Measurements from ENCODE around the gene PDE4D. TPM values are rescaled to one million over a fixed set of nuclear protein-coding genes. Genes with fewer than 3 reads are reported as not detected.

Gene PDE4D
- total RNA-seq, 1 donor, result 19.9 TPM

DNA sequence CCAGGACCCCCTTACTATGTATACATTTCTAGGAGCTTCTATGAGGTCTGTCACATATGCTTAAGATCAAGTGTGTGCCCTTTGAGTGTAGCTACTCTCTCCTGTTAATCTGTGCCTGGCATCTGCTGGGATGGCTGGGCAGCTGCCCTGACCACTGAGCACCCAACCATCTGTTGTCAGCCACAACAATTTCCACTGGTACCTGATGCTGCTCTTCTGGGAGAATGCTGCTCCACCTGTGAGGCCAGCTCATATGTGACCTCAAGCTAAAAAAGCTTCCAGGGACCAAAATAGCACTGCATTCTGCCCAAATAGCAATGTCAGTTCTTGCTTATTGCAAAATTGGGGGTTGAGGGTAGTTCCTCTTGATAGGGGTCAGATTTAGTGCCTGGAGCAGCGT lies 715.0 kb downstream of the PDE4D start:
- Histone ChIP-seq H2AFZ (ENCODE audit: low read length) (no peak overlapping the region), H3K79me2 (ENCODE audit: insufficient read depth, low read length) (no peaks in the 10 kb centered on the region), H3K4me2 (ENCODE audit: insufficient read depth, low read length) (no peak overlapping the region), H3K27me3 (ENCODE audit: insufficient read depth, low read length) (peaks cover 5% of the 10 kb centered on the region), H3K4me1 (ENCODE audit: insufficient read depth, low read length) (no peaks in the 10 kb centered on the region), H3K36me3 (ENCODE audit: insufficient read depth, low read length) (no peaks in the 10 kb centered on the region), H3K9me3 (ENCODE audit: low read depth, low read length) (no peaks in the 10 kb centered on the region), H3K4me3 (ENCODE audit: insufficient read depth, low read length) (no peak overlapping the region), H3K27ac (ENCODE audit: low read depth, low read length) (no peak overlapping the region), H4K20me1 (ENCODE audit: insufficient read depth, low read length) (no peaks in the 10 kb centered on the region)
- no peak for DNase-seq (ENCODE audit: insufficient read length, low spot score, missing footprints)
- TF ChIP-seq, protein P1, sequence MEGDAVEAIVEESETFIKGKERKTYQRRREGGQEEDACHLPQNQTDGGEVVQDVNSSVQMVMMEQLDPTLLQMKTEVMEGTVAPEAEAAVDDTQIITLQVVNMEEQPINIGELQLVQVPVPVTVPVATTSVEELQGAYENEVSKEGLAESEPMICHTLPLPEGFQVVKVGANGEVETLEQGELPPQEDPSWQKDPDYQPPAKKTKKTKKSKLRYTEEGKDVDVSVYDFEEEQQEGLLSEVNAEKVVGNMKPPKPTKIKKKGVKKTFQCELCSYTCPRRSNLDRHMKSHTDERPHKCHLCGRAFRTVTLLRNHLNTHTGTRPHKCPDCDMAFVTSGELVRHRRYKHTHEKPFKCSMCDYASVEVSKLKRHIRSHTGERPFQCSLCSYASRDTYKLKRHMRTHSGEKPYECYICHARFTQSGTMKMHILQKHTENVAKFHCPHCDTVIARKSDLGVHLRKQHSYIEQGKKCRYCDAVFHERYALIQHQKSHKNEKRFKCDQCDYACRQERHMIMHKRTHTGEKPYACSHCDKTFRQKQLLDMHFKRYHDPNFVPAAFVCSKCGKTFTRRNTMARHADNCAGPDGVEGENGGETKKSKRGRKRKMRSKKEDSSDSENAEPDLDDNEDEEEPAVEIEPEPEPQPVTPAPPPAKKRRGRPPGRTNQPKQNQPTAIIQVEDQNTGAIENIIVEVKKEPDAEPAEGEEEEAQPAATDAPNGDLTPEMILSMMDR (IDR thresholded peaks at IDR 0.05; ENCODE audit: extremely low read depth, low read depth, low read length), result no peak

- peaks cover 5% of the 10 kb centered on the region for H3K27me3 ChIP-seq (ENCODE audit: insufficient read depth, low read length)
- H2AFZ ChIP-seq (ENCODE audit: low read length), result no peak overlapping the region
- H3K36me3 ChIP-seq (ENCODE audit: insufficient read depth, low read length), result no peaks in the 10 kb centered on the region
- TF ChIP-seq, protein P1 (IDR thresholded peaks at IDR 0.05; ENCODE audit: extremely low read depth, low read depth, low read length), result no peak
- H3K4me3 ChIP-seq (ENCODE audit: insufficient read depth, low read length), result no peak overlapping the region
- H3K27ac ChIP-seq (ENCODE audit: low read depth, low read length), result no peak overlapping the region
- no peaks in the 10 kb centered on the region for H4K20me1 ChIP-seq (ENCODE audit: insufficient read depth, low read length)
- no peaks in the 10 kb centered on the region for H3K4me1 ChIP-seq (ENCODE audit: insufficient read depth, low read length)
- peak; percentile 3 for DNase-seq (ENCODE audit: insufficient read length, low spot score, missing footprints)
- no peaks in the 10 kb centered on the region for H3K9me3 ChIP-seq (ENCODE audit: low read depth, low read length)
- H3K4me2 ChIP-seq (ENCODE audit: insufficient read depth, low read length), result no peak overlapping the region
- H3K79me2 ChIP-seq (ENCODE audit: insufficient read depth, low read length), result no peaks in the 10 kb centered on the region
Observed at GRCh38 chr5:59178071-59178470, 715.5 kb downstream of the PDE4D start.

- peaks cover 5% of the 10 kb centered on the region for H3K27me3 ChIP-seq (ENCODE audit: insufficient read depth, low read length)
- H3K27ac ChIP-seq (ENCODE audit: low read depth, low read length), result no peak overlapping the region
- DNase-seq (ENCODE audit: insufficient read length, low spot score, missing footprints), result no peak
- no peaks in the 10 kb centered on the region for H3K79me2 ChIP-seq (ENCODE audit: insufficient read depth, low read length)
- H3K4me2 ChIP-seq (ENCODE audit: insufficient read depth, low read length), result no peak overlapping the region
- TF ChIP-seq, protein P1 (IDR thresholded peaks at IDR 0.05; ENCODE audit: extremely low read depth, low read depth, low read length), result no peak
- H3K4me1 ChIP-seq (ENCODE audit: insufficient read depth, low read length), result no peaks in the 10 kb centered on the region
- H3K4me3 ChIP-seq (ENCODE audit: insufficient read depth, low read length), result no peak overlapping the region
- no peaks in the 10 kb centered on the region for H4K20me1 ChIP-seq (ENCODE audit: insufficient read depth, low read length)
- no peaks in the 10 kb centered on the region for H3K36me3 ChIP-seq (ENCODE audit: insufficient read depth, low read length)
- H3K9me3 ChIP-seq (ENCODE audit: low read depth, low read length), result no peaks in the 10 kb centered on the region
- H2AFZ ChIP-seq (ENCODE audit: low read length), result no peak overlapping the region
Observed at GRCh38 chr5:59177644-59178043, 715.9 kb downstream of the PDE4D start.

- H3K27me3 ChIP-seq (ENCODE audit: insufficient read depth, low read length), result no peaks in the 10 kb centered on the region
- H3K27ac ChIP-seq (ENCODE audit: low read depth, low read length), result no peak overlapping the region
- TF ChIP-seq, protein P1 (IDR thresholded peaks at IDR 0.05; ENCODE audit: extremely low read depth, low read depth, low read length), result peak; percentile 97
- H3K36me3 ChIP-seq (ENCODE audit: insufficient read depth, low read length), result no peaks in the 10 kb centered on the region
- no peaks in the 10 kb centered on the region for H3K4me1 ChIP-seq (ENCODE audit: insufficient read depth, low read length)
- no peaks in the 10 kb centered on the region for H3K9me3 ChIP-seq (ENCODE audit: low read depth, low read length)
- no peak overlapping the region for H2AFZ ChIP-seq (ENCODE audit: low read length)
- peak; percentile 60 for DNase-seq (ENCODE audit: insufficient read length, low spot score, missing footprints)
- no peak overlapping the region for H3K4me2 ChIP-seq (ENCODE audit: insufficient read depth, low read length)
- H3K4me3 ChIP-seq (ENCODE audit: insufficient read depth, low read length), result no peak overlapping the region
- no peaks in the 10 kb centered on the region for H3K79me2 ChIP-seq (ENCODE audit: insufficient read depth, low read length)
- no peaks in the 10 kb centered on the region for H4K20me1 ChIP-seq (ENCODE audit: insufficient read depth, low read length)
Observed at GRCh38 chr5:59174248-59174844, 719.2 kb downstream of the PDE4D start.

All from osteoblast (primary cell).